WTC11 (cell line): ENCODE data around the gene CTIF.

ENCODE experiments used
- ATF1 ChIP-seq: sonication (generic); formaldehyde crosslinking; IDR thresholded peaks from 2 replicates; pipeline ENCODE4 v1.8.1; 2023; ENCODE audit warnings: mild to moderate bottlenecking, moderate library complexity, missing genetic modification reagents
- CDX4 ChIP-seq: fragments of 250-450 bp; sonication (Bioruptor Pico); IDR thresholded peaks from 2 replicates; pipeline ENCODE4 v1.9.0; 2021; ENCODE audit warnings: moderate library complexity, mild to moderate bottlenecking, inconsistent platforms, borderline replicate concordance
- CTCF ChIP-seq: fragments of 200-600 bp; IDR thresholded peaks from 2 replicates; pipeline ENCODE4 v1.8.0; 2022; ENCODE audit warnings: antibody characterized with exemption
- E2F5 ChIP-seq: sonication (generic); formaldehyde crosslinking; IDR thresholded peaks from 2 replicates; pipeline ENCODE4 v1.8.1; 2022; ENCODE audit warnings: mild to moderate bottlenecking, moderate library complexity, missing genetic modification reagents
- NR2C2 ChIP-seq: sonication (generic); formaldehyde crosslinking; IDR thresholded peaks from 2 replicates; pipeline ENCODE4 v1.8.0; 2022; ENCODE audit warnings: mild to moderate bottlenecking, missing genetic modification reagents
- STAT6 ChIP-seq: sonication (generic); formaldehyde crosslinking; conservative IDR thresholded peaks from 2 replicates; pipeline ENCODE4 v1.8.1; 2023; ENCODE audit warnings: mild to moderate bottlenecking, low read depth, missing genetic modification reagents, moderate library complexity

- no peak for TF ChIP-seq E2F5 (CRISPR knock-in tag)
- TF ChIP-seq STAT6 (CRISPR knock-in tag): no peak
- no peak for TF ChIP-seq CTCF
- no peak for TF ChIP-seq ATF1 (CRISPR knock-in tag)
- TF ChIP-seq NR2C2 (CRISPR knock-in tag): no peak
- no peak for TF ChIP-seq CDX4
These were observed 245.0 kb downstream of the CTIF start for GRCh38 chr18:48783616-48784520.
